IMR-90 (cell line): Measurements from ENCODE around the gene LIMCH1.

Source experiments
- BHLHE40 ChIP-seq: fragments of 150-350 bp; IDR thresholded peaks from 2 replicates; pipeline ENCODE4 v1.6.1; 2016; ENCODE audit warnings: mild to moderate bottlenecking, low read depth, low read length
- CHD1 ChIP-seq: IDR thresholded peaks from 2 replicates; pipeline ENCODE4 v1.6.1; 2012; ENCODE audit warnings: low read depth, low read length, improper control_type of control experiment
- CTCF ChIP-seq: conservative IDR thresholded peaks from 2 replicates; pipeline ENCODE4 v1.5.1; 2012; ENCODE audit warnings: mild to moderate bottlenecking, low read depth, low read length, improper control_type of control experiment
- FOS ChIP-seq: fragments of 150-350 bp; IDR thresholded peaks from 2 replicates; pipeline ENCODE4 v1.6.1; 2016; ENCODE audit warnings: low read depth, low read length
- MAFK ChIP-seq: IDR thresholded peaks from 2 replicates; pipeline ENCODE4 v1.6.1; 2012; ENCODE audit warnings: low read depth, low read length, improper control_type of control experiment
- MXI1 ChIP-seq: IDR thresholded peaks from 2 replicates; pipeline ENCODE4 v1.6.1; 2012; ENCODE audit warnings: low read depth, mild to moderate bottlenecking, low read length, moderate library complexity, borderline replicate concordance
- POLR2A ChIP-seq: IDR thresholded peaks from 2 replicates; pipeline ENCODE4 v1.6.1; 2012; ENCODE audit warnings: mild to moderate bottlenecking, low read depth, low read length
- RAD21 ChIP-seq: IDR thresholded peaks from 2 replicates; pipeline ENCODE4 v1.6.1; 2012; ENCODE audit warnings: low read length, improper control_type of control experiment
- RFX5 ChIP-seq: IDR thresholded peaks from 2 replicates; pipeline ENCODE4 v1.8.0; 2012; ENCODE audit warnings: low read depth, mild to moderate bottlenecking, low read length, moderate library complexity
- SMC3 ChIP-seq: fragments of 150-350 bp; IDR thresholded peaks from 2 replicates; pipeline ENCODE4 v1.6.1; 2016; ENCODE audit warnings: low read depth, mild to moderate bottlenecking, antibody characterized with exemption, low read length, moderate library complexity
- TF ChIP-seq, protein P1 (sequence below): fragments of 150-350 bp; IDR thresholded peaks from 2 replicates; pipeline ENCODE4 v1.6.1; 2017; ENCODE audit warnings: mild to moderate bottlenecking, antibody characterized with exemption, low read length, low read depth
- TF ChIP-seq, protein P2 (sequence below): fragments of 150-350 bp; IDR thresholded peaks from 2 replicates; pipeline ENCODE4 v1.6.1; 2016; ENCODE audit warnings: low read depth, mild to moderate bottlenecking, low read length, moderate library complexity, borderline replicate concordance

DNA sequence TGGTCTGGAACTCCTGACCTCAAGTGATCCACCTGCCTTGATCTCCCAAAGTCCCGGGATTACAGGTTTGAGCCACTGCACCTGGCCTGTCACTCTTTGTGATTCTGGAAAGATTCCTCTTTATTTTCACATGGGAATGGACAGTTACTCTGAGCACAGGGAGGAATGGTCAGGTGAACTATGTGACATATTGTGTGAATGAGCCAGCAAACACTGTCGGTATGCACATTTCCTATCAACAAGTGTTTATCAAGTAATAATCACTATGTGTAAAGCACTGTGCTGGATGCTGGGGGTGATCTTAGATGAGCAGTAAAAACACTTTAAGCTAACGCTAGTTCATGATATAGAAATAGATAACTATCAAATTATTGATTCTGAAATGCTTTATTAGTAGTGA is 97.5 kb downstream of the LIMCH1 start:
- TF ChIP-seq MAFK (no peak), CTCF (no peak), RFX5 (no peak), RAD21 (no peak), POLR2A (no peak), BHLHE40 (no peak), SMC3 (no peak), FOS (no peak), CHD1 (no peak), MXI1 (no peak)
- TF ChIP-seq, protein P1, sequence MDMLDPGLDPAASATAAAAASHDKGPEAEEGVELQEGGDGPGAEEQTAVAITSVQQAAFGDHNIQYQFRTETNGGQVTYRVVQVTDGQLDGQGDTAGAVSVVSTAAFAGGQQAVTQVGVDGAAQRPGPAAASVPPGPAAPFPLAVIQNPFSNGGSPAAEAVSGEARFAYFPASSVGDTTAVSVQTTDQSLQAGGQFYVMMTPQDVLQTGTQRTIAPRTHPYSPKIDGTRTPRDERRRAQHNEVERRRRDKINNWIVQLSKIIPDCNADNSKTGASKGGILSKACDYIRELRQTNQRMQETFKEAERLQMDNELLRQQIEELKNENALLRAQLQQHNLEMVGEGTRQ = no peak
- TF ChIP-seq, protein P2, sequence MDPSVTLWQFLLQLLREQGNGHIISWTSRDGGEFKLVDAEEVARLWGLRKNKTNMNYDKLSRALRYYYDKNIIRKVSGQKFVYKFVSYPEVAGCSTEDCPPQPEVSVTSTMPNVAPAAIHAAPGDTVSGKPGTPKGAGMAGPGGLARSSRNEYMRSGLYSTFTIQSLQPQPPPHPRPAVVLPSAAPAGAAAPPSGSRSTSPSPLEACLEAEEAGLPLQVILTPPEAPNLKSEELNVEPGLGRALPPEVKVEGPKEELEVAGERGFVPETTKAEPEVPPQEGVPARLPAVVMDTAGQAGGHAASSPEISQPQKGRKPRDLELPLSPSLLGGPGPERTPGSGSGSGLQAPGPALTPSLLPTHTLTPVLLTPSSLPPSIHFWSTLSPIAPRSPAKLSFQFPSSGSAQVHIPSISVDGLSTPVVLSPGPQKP = no peak
